GM19397 (cell line): ENCODE measurements around the gene DCAKD.

Experiments used
- ATAC-seq: cut with Tn5 transposase; IDR thresholded peaks from one replicate; pipeline ENCODE4 v1.9.1; 2021; ENCODE audit warnings: mild to moderate bottlenecking, moderate library complexity; ENCODE audit not compliant: unreplicated experiment

The DCAKD gene

GRCh38 chr17:44977065-44977464 lies 74.4 kb downstream of the DCAKD start:
- ATAC-seq: no peak

DNA sequence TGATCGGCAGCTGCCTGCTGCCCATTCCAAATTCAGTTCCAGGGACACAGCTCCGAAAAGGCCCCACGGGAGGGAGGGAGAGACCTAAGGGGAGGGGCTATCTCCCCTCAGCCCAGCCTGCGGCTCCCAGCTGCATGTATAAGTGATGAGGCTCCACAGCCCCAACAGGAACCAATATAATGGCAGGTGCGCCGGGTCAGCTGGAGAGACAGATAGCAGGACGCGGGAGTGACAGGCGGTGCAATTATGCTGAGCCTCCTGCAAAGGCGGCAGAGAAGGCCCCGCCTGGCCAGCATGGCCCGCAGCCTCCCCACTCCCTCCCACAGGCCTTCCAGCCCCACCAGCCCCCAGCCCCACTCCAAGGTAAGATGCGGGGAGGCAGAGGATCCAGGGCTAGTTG lies 75.2 kb downstream of the DCAKD start:
- ATAC-seq: no peak
